ENCODE measurements around the gene TCEANC.
"Not testable (repeated sequence)": the region's sequence is repeated elsewhere in the genome, so short reads cannot be mapped to it uniquely, and the experiment has no call there.

The TCEANC gene

GRCh38 chrX:13659063-13659462, 6.1 kb downstream of the TCEANC start:
- no peak for DNase-seq

- no peak for DNase-seq
Observed at GRCh38 chrX:13661735-13662288, 8.9 kb downstream of the TCEANC start.

- no peak for DNase-seq
Observed at GRCh38 chrX:13662355-13662791, 9.4 kb downstream of the TCEANC start.

DNA sequence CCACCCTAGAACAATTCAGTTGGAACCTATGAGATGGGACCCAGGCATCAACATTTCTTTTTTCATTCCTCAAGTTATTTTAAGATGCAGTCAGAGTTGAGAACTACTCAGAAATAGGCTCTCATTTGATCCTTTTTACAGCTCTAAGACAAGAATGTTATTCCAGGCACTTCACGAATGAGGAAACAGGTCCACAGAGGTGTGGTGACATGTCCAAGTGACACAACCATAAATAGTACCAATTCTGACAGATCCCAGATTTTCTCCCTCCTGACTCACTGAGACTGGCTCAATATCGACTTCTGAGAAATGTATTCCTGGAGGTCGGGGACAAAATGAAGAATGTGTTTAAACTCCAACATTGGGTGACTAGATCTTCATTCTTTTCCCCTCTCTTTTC, 11.1 kb downstream of the TCEANC start:
- DNase-seq: no peak

DNA sequence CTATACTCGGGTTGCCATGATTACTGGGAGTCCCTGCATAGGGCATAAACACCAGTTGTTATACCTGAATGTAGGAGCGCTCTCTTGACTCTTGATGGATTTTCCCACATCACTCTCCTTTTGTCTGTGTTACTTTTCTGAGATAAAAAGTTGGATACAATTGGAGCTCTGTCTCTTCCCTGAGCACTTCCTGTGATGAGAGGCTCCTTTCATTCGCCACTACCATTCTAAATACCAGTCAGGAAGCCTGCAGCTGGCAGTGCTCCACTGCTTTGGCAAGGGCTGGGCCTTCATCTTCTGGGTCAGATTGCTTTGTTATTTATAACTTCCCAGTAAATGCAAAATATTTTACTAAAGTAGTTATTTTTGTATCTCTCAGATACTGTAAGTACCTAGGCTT, 13.9 kb downstream of the TCEANC start:
- no peak for DNase-seq

- no peak for DNase-seq
Observed at GRCh38 chrX:13667919-13668318, 15.0 kb downstream of the TCEANC start.

DNA sequence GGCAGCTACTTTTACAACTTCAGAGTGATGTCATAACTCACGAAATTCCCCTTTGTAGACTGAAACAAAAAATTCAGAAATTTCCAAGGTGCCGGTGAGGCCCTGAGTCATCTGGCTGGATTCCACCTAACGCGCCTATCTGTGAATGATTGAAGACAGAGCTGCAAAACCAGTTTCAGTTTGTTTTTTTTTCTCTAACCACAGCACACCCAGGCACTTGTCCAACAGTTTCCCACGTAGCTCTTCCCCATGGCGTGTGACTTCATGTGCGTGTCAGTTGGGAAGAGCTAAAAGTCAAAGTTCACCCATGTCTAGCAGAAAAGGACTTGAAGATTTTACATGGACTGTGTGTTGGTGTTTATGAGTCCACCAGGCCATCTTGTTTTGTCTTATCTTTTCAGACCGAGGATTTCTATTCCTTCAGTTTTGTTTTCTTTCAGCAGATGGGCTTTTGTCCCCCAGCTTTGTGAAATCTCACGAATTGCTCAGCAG, 16.4 kb downstream of the TCEANC start:
- peak; percentile 61 for DNase-seq

DNA sequence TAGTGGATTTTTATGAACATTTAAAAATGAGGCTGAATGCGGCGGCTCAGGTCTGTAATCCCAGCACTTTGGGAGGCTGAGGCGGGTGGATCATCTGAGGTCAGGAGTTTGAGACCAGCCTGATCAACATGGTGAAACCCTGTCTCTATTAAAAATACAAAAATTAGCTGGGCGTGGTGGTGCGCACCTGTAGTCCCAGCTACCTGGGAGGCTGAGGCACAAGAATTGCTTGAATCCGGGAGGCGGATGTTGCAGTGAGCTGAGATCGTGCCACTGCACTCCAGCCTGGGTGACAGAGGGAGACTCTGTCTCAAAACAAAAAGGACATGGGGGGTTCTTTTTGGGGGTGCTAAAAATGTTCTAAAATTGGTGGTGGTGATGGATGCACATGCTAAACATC, 16.8 kb downstream of the TCEANC start:
- DNase-seq: not testable (repeated sequence)

- DNase-seq: no peak
Observed at GRCh38 chrX:13670197-13670596, 17.3 kb downstream of the TCEANC start.

DNA sequence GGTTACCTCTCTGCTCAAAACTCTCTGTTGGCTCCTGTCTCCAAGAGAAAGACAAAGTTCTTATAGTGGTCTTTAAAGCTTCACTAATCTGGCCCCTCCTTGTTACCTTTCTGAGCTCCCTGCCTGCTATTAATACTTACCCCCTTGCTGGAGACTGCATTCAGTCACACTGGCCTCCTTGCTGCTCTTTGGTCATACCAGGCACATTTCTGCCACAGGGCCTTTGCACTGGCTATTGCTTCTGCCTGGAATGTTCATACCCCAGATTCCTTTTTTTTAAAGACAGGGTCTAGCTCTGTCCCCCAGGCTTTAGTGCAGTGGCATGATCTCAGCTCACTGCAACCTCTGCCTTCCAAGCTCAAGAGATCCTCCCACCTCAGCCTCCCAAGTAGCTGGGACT, 20.1 kb downstream of the TCEANC start:
- no peak for DNase-seq

- DNase-seq: no peak
Observed at GRCh38 chrX:13676885-13677284, 23.9 kb downstream of the TCEANC start.

- DNase-seq: not testable (repeated sequence)
Observed at GRCh38 chrX:13679700-13680099, 26.8 kb downstream of the TCEANC start.

GRCh38 chrX:13681595-13681994, 28.7 kb downstream of the TCEANC start:
- DNase-seq: no peak

- DNase-seq: no peak
Observed at GRCh38 chrX:13684361-13684760, 31.4 kb downstream of the TCEANC start.

DNA sequence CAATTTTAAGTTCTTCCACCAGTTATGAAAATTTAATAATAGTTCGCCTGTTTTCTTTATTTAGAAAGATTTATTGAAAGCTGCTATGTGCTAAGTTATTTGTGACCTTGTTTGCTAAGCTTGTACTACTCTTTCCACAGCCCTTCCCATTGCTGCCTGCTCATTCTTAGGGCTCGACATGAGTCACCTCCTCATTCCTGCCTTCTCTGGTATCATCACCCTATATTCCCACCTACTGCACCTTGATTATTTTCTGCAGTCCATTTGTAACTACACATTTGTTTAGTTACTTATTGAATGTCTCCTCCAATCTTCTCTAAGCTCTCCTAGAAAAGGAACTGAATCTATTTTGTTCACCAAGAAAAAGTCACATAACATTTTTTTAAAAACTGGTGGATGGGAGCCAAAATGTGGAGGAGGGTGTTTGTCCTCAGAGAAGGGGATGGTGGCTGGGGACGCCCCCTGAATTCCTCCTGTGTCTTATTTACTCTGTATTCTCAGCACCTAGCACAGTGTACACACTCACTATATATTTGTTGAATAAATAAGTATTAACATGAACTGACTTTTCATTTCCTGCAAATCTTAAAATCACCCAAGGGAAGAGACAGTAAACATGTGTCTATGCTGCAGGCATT, 32.3 kb downstream of the TCEANC start:
- DNase-seq: no peak

DNA sequence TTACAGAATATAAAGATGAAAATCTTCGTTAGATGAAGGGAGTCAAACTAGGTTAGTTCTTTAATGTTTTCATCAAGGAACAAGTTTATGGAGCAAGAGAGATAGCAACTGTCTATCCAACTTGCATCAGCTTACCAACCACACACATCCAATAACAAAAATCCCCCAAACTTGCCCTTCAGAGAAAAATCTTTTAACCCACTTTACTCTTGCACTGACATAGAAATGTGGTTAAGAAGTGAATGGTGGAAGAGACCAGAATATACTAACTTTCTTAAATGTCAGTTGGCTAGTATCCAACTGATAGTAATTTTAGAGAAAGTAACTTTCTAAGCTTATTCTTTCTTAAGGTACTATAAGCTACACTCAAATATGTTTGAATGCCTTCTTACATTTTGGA, 34.3 kb downstream of the TCEANC start:
- no peak for DNase-seq

DNA sequence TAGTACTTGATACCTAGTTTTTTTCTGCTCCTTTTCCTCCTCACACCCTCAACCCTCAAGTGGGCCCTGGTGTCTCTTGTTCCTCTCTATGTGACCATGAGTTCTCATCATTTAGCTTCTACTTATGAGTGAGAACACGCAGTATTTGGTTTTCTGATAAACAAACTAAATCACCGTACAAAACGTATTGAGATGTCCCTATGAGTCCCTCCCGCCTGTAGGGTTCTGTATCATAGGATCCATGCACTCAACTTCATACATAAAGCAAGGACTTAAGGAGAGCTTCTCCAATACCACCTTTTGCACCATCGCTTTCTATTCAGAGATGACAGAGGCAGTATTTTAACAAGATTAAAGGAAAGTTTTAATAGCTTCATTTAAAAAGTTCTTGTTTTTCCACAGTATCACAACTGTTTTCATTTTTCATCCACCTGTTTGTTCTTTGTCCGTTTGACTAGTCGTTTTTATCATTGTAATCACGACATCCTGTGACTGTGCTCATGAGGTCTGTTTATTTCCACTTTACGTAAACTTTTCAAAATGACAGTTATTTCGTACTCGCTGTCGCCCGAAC, 35.5 kb downstream of the TCEANC start:
- DNase-seq: no peak

DNA sequence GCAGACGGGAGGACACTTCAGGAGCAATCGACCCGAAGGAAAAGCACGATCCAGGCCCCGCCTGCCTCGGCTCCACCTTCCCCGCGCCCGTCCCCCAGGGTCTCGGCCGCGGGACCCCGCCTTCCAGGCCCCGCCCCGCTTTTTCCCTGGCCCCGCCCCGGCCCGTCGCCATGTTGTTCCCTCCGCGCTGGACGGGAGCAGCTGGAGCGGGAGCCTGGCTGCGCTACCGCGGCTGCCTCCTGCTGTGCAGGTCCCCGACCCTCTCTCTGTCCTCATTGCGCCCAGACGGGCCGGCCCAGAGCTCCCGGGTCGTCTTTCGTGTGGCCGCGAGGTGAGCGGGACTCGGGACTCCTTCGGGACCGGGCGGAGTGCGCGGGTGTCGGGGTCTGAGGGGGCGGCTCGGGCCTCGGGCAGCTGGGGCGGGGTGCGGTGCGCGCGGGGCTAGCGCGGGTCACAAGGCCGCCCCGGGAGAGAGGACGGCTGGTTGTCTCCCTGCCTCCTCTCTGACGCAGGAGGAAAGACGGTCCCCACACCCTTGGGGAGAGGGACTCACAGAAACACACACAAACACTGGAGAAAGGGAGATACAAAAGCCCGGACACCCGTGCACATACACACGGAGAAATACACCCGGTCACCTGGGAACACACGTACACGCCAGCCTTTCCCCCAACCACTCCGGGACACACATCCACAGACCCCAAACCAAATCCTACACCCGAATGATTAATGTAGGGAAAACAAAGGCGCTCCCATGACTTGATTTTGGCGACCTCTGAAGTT, 36.2 kb downstream of the TCEANC start, which contains the start of gene RAB9A:
TSS of gene RAB9A (plus strand) at position 171 of the 783 bp plus-strand sequence. CDS start 19,619 bp downstream, outside the sequence.
- peak; percentile 88 for DNase-seq

DNA sequence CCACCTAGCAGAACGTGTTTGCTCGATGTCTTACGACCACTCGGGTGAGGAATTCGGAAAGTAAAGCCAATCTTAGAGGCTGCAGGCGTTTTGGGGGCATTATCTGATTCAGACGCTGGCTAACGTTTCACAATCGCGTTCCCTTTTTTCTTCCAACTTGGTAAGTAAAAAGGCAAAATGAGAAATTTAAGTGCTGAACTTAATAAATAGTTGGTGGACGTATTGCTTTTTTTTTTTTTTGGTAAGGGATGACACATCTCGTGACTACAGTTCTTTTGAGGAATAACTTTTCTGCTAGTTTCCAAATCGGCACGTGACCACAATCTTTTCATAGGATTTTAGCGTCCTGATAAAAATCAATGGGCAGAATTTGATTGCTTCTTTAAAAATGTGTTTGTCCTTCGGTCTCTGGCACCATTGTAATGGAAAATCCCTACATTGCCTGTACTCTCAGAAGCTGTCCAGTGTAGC, 36.8 kb downstream of the TCEANC start:
- DNase-seq: no peak

DNA sequence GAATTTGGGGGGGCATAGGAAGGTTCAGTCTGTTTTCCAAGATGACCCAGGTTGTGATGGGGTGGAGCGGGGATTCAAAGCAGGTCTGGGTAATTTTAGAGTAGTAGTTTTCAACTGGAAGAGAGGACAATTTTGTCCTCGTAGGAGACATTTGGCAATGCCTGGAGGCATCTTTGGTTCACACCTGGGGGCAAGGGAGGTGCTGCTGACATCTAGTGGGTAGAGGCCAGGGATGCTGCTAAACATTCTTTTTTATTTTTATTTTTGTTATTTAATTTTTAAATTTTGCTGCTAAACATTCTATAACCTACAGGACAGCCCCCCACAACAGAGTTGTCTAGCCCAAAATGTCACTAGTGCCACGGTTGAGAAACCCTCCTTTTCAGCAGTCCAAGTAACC, 37.9 kb downstream of the TCEANC start:
- DNase-seq: no peak

- no peak for DNase-seq
Observed at GRCh38 chrX:13691841-13692371, 39.0 kb downstream of the TCEANC start.

GRCh38 chrX:13692771-13693231, 39.9 kb downstream of the TCEANC start:
- DNase-seq: no peak

DNA sequence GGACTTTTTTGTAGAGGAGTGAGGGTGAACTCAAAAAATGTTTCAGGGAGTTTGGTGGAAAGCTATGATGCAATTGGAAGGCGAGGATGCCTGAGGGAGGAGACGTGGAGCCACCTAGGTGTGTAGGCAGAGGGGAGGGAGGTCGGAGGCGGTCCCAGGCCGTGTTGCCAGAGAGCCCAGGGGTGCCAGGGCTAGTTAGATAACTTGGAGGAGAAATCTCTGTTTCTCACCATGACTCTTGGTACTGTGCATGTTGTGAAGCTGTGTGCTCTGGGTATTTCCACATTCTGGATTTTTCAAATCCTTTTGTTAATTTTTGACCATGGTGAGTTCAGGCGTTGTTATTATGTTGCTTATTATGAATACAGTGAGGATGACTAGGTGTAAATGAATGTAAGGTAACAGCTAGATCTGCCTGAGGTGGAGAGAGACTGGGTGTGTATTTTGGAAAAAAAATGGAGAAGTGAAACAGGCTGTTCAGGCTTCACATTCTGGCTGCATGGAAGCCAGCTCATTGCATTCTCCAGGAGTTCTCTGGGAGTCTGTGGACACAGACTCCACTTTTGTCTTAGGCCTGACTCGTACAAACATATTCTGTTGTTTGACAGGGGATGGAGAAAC, 40.5 kb downstream of the TCEANC start:
- DNase-seq: no peak
